ENCODE data around the gene EEFSEC. TPM values are rescaled to one million over a fixed set of nuclear protein-coding genes. Genes with fewer than 3 reads are reported as not detected.

EEFSEC gene
- total RNA-seq, 1 donor from 2014 or later: 2.2 TPM

GRCh38 chr3:128275316-128276145 lies 122.2 kb downstream of the EEFSEC start:
- no peak for DNase-seq

- DNase-seq: no peak
These were observed 122.8 kb downstream of the EEFSEC start for GRCh38 chr3:128276146-128276435.

- DNase-seq: no peak
These were observed 123.4 kb downstream of the EEFSEC start for GRCh38 chr3:128276577-128277183.

GRCh38 chr3:128277378-128278069 lies 124.2 kb downstream of the EEFSEC start:
- DNase-seq: no peak

- DNase-seq: no peak
These were observed 124.8 kb downstream of the EEFSEC start for GRCh38 chr3:128278130-128278529.

- DNase-seq: peak; percentile 58
These were observed 125.7 kb downstream of the EEFSEC start for GRCh38 chr3:128278761-128279600.

- no peak for DNase-seq
These were observed 126.3 kb downstream of the EEFSEC start for GRCh38 chr3:128279601-128279880.

GRCh38 chr3:128280481-128281052 lies 127.3 kb downstream of the EEFSEC start:
- no peak for DNase-seq

- DNase-seq: no peak
These were observed 127.8 kb downstream of the EEFSEC start for GRCh38 chr3:128281056-128281455.

GRCh38 chr3:128281461-128282367 lies 128.4 kb downstream of the EEFSEC start:
- no peak for DNase-seq

GRCh38 chr3:128282380-128283196 lies 129.3 kb downstream of the EEFSEC start:
- peak; percentile 59 for DNase-seq

GRCh38 chr3:128283421-128283820 lies 130.1 kb downstream of the EEFSEC start:
- DNase-seq: no peak

GRCh38 chr3:128285042-128285966 lies 132.0 kb downstream of the EEFSEC start:
- no peak for DNase-seq

GRCh38 chr3:128285967-128286321 lies 132.7 kb downstream of the EEFSEC start:
- no peak for DNase-seq

GRCh38 chr3:128286691-128287090 lies 133.4 kb downstream of the EEFSEC start:
- no peak for DNase-seq

GRCh38 chr3:128287216-128287615 lies 133.9 kb downstream of the EEFSEC start:
- DNase-seq: no peak

GRCh38 chr3:128289534-128289933 lies 136.3 kb downstream of the EEFSEC start:
- DNase-seq: no peak

- no peak for DNase-seq
These were observed 137.2 kb downstream of the EEFSEC start for GRCh38 chr3:128290484-128290883.

- DNase-seq: no peak
These were observed 140.6 kb downstream of the EEFSEC start for GRCh38 chr3:128293930-128294329.

GRCh38 chr3:128294999-128295468 lies 141.8 kb downstream of the EEFSEC start:
- DNase-seq: no peak
